ENCODE data around the gene EGFR. TPM values are rescaled to one million over a fixed set of nuclear protein-coding genes. Genes with fewer than 3 reads are reported as not detected.
A peak's percentile ranks its signal among the peaks of the same experiment; 100 is the strongest.

The EGFR gene
- total RNA-seq, 6 experiments from 2014 or later = 59.3 to 127 (median 93.7) TPM

GRCh38 chr7:55016061-55016745 lies 2.6 kb upstream of the EGFR start:
- no peak for DNase-seq
- no peak for ATAC-seq
- TF ChIP-seq POLR2A (IDR thresholded peaks at IDR 0.05) (no peak), CTCF (IDR thresholded peaks at IDR 0.05) (no peak)
- no peaks in the 10 kb centered on the region for H3K9me3 ChIP-seq
- intact Hi-C loops (cut with DNase I) = no loop called here
- H3K36me3 ChIP-seq = no peaks in the 10 kb centered on the region
- H3K27me3 ChIP-seq = no peaks in the 10 kb centered on the region
- H3K27ac ChIP-seq = no peak overlapping the region
- 82% methylated on average over 5 of the region's 5 CpGs for WGBS (ENCODE audit: insufficient coverage, low coverage, low lambda C conversion rate, missing lambda C conversion rate)
- H3K4me1 ChIP-seq = peaks cover 0 to 1% (median 0%) of the 10 kb centered on the region in 4 donors
- no peak overlapping the region for H3K4me3 ChIP-seq

GRCh38 chr7:55016746-55017090 lies 2.1 kb upstream of the EGFR start:
- no peak for ATAC-seq
- Histone ChIP-seq H3K9me3 (no peaks in the 10 kb centered on the region), H3K4me1 (peaks cover 0 to 6% (median 0%) of the 10 kb centered on the region in 4 donors), H3K36me3 (no peaks in the 10 kb centered on the region), H3K27me3 (no peaks in the 10 kb centered on the region), H3K27ac (no peak overlapping the region), H3K4me3 (no peak overlapping the region)
- no peak for TF ChIP-seq POLR2A (IDR thresholded peaks at IDR 0.05)
- no peak for TF ChIP-seq CTCF (IDR thresholded peaks at IDR 0.05)
- 79% methylated on average over 2 of the region's 3 CpGs for WGBS (ENCODE audit: insufficient coverage, low coverage, low lambda C conversion rate, missing lambda C conversion rate)
- DNase-seq = no peak
- intact Hi-C loops (cut with DNase I) = no loop called here

- H3K9me3 ChIP-seq = no peaks in the 10 kb centered on the region
- TF ChIP-seq CTCF (IDR thresholded peaks at IDR 0.05) = no peak
- TF ChIP-seq POLR2A (IDR thresholded peaks at IDR 0.05) = no peak
- H3K36me3 ChIP-seq = no peaks in the 10 kb centered on the region
- peaks cover 0 to 8% (median 0%) of the 10 kb centered on the region in 4 donors for H3K4me1 ChIP-seq
- H3K27ac ChIP-seq = peak overlapping the region; percentile 94 to 99 (median 98)
- 31% methylated on average over 3 of the region's 6 CpGs for WGBS (ENCODE audit: insufficient coverage, low coverage, low lambda C conversion rate, missing lambda C conversion rate)
- intact Hi-C loops (cut with DNase I) = no loop called here
- no peaks in the 10 kb centered on the region for H3K27me3 ChIP-seq
- ATAC-seq (no peak), DNase-seq (no peak)
- peak overlapping the region in 2 of 3 donors; percentile 66 to 82 for H3K4me3 ChIP-seq
These were observed 976 bp upstream of the EGFR start for GRCh38 chr7:55017841-55018240.

- TF ChIP-seq POLR2A (IDR thresholded peaks at IDR 0.05) (peak; percentile 74), CTCF (IDR thresholded peaks at IDR 0.05) (no peak)
- peaks cover 0 to 14% (median 3%) of the 10 kb centered on the region in 4 donors for H3K4me1 ChIP-seq
- DNase-seq (peak; percentile 60 to 71 (median 67)), ATAC-seq (peak in 3 of 4 donors; percentile 0 to 6 (median 5))
- H3K9me3 ChIP-seq = no peaks in the 10 kb centered on the region
- peak overlapping the region; percentile 94 to 99 (median 98) for H3K27ac ChIP-seq
- H3K27me3 ChIP-seq = no peaks in the 10 kb centered on the region
- intact Hi-C loops (cut with DNase I) = no loop called here
- WGBS (ENCODE audit: insufficient coverage, low coverage, low lambda C conversion rate, missing lambda C conversion rate) = 10% methylated on average over 2 of the region's 70 CpGs
- peak overlapping the region; percentile 66 to 82 (median 79) for H3K4me3 ChIP-seq
- H3K36me3 ChIP-seq = no peaks in the 10 kb centered on the region
These were observed 424 bp downstream of the EGFR start for GRCh38 chr7:55019191-55019690.

Data from right lobe of liver (tissue), 6 donors.